ENCODE measurements around the gene HSD17B8. TPM values are rescaled to one million over a fixed set of nuclear protein-coding genes. Genes with fewer than 3 reads are reported as not detected.
A peak's percentile ranks its signal among the peaks of the same experiment; 100 is the strongest.

HSD17B8 gene
- total RNA-seq, 2 experiments from 2014 or later: 11.0 to 13.6 TPM

DNA sequence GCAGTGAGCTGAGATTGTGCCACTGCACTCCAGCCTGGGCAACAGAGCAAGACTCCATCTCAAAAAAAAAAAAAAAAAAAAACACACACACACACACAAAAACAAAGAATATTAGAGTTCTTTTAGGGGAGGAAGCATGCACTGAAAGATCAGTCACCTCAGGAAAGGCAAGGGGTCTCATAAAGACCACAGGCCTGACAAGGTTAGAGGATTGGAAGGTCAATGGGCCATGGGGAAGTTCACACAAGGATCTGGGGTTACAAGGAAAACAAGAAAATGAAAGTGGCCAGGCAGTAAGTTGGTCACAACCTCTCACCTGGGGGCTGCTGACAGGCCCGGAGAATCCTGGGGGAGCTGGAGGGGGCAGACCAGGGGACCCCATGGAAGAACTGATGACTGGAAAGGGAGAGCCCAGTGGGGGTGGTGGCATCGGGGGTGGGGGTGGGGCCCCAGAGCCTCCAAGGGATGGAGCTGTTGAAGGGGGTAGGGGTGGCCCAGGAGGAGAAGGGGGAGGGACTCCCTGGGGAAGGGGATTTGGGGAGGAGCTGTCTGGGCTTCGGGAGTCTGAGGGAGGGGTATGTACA is 5.5 kb upstream of the HSD17B8 start:
- Mint-ChIP-seq H3K27ac (peak overlapping the region; percentile 83), H3K4me3 (peak overlapping the region; percentile 100), H3K27me3 (no peaks in the 10 kb centered on the region), H3K36me3 (ENCODE audit: low read depth) (peaks cover 57% of the 10 kb centered on the region), H3K4me1 (peaks cover 57% of the 10 kb centered on the region), H3K9me3 (no peaks in the 10 kb centered on the region)
- CTCF ChIA-PET: interaction anchor here (0.6 to 2.2 kb wide), 6 partner anchors 9 to 337 kb away, joined by 3 to 10 read pairs (median 4); partner anchors contain the start of gene RING1
- POLR2A ChIA-PET: no interaction called here
- no peak for DNase-seq

DNA sequence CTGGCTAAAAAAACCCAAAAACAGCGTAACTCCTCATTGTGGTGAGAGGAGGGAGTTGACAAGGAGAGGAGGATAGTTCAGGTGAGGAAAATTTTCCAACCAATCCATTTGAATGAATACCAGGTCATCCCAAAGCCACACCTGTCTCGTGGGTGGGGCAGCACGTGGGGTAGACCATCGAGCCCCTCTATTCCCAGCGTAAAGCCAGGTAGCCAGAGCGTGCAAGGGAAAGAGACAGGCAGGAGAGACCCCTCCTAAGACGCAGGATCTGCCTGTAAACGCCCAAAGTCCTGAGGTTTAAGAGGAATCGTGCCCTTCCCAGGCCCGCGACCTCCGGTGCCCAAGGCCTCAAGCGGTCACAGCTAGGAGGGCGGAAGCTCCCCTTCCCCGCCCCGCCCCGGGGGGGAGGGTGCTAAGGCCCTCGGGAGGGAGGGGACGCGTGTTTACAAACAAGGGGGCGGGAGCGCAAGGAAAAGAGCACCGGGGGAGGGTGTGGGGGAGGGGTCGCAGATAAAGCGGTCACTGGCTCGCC is 4.7 kb upstream of the HSD17B8 start:
- ChIA-PET CTCF (interaction anchor here (0.9 to 1.9 kb wide), 3 partner anchors 9 to 75 kb away, joined by 3 to 8 read pairs (median 4); partner anchors contain the start of gene RING1), POLR2A (no interaction called here)
- Mint-ChIP-seq H3K4me1 (peaks cover 62% of the 10 kb centered on the region), H3K27me3 (no peaks in the 10 kb centered on the region), H3K27ac (peak overlapping the region; percentile 74), H3K4me3 (peak overlapping the region; percentile 100), H3K36me3 (ENCODE audit: low read depth) (peaks cover 51% of the 10 kb centered on the region), H3K9me3 (no peaks in the 10 kb centered on the region)
- peak; percentile 79 for DNase-seq

DNA sequence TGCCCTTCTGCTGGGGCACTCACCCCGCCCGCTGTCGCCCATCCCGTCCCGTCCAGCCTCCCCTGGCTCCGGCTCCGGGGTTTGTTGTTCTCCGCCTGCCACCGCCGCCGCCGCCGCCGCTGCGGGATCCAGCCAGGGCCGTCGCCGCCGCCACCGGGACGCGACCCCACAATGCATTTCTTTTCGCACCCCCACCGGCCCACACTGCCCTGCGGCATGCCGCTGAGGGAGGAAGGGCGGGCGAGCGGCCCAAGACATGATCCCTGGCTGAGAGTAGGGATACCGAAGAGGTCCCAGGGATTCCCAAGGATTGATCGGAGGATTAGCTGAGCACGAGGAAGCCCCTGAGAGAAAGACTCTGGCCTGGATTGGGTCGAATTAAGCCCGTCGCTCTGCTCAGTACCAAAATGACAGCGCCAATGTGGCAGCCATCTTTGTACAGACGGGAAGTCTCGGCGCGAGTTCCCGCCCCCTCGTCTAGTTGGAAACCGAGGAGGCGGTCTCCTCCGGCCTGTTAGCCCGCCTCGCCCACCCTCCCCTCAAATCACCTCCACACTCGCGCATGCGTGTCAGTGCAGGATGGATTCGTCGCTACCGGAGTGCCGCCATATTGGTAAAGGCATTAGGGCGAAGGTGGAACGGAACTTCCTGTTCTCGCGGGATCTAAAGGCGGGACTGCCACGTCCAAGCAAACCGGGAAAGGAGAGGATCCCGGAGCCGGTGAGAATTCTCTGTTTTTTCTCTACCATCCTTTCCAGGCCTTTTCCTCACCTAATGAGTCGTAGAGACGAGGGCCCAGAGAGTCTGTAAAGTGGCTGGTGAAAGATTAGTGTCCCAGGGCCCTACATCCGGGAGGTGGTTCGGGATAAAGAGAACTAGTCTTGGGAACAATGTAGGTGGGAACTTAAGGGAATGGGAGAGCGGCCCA is 4.0 kb upstream of the HSD17B8 start, which contains the start of the genes RXRB and SLC39A7:
Gene RXRB, minus strand, starts transcription at position 447 of the 928 bp plus-strand sequence. Its CDS starts 189 bp downstream, at position 258.
Gene SLC39A7, plus strand, starts transcription at position 649 of the 928 bp plus-strand sequence. CDS start 379 bp downstream, outside the sequence.
- ChIA-PET POLR2A (no interaction called here), CTCF (interaction anchor here (1.9 kb wide), 1 partner anchor 8 kb away, joined by 4 read pairs; the partner anchor contains the start of gene RING1)
- H3K27me3 Mint-ChIP-seq: no peaks in the 10 kb centered on the region
- H3K9me3 Mint-ChIP-seq: no peaks in the 10 kb centered on the region
- peaks cover 44% of the 10 kb centered on the region for H3K36me3 Mint-ChIP-seq (ENCODE audit: low read depth)
- peak within 1 kb of the TSS; percentile 100 for H3K4me3 Mint-ChIP-seq
- DNase-seq: peak; percentile 100
- H3K4me1 Mint-ChIP-seq: peaks cover 68% of the 10 kb centered on the region
- H3K27ac Mint-ChIP-seq: peak within 1 kb of the TSS; percentile 99

DNA sequence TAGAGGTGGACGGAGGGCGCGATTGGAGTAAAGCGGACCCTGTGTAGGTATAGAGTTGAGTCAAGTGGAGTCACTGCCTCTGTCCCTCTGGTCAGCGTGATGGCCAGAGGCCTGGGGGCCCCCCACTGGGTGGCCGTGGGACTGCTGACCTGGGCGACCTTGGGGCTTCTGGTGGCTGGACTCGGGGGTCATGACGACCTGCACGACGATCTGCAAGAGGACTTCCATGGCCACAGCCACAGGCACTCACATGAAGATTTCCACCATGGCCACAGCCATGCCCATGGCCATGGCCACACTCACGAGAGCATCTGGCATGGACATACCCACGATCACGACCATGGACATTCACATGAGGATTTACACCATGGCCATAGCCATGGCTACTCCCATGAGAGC is 3.3 kb upstream of the HSD17B8 start:
- CTCF ChIA-PET: interaction anchor here (0.6 kb wide), 1 partner anchor 123 kb away, joined by 3 read pairs; no protein-coding TSS in a partner anchor
- H3K27me3 Mint-ChIP-seq: no peaks in the 10 kb centered on the region
- peaks cover 74% of the 10 kb centered on the region for H3K4me1 Mint-ChIP-seq
- peaks cover 37% of the 10 kb centered on the region for H3K36me3 Mint-ChIP-seq (ENCODE audit: low read depth)
- H3K9me3 Mint-ChIP-seq: no peaks in the 10 kb centered on the region
- DNase-seq: no peak
- peak overlapping the region; percentile 99 for H3K27ac Mint-ChIP-seq
- POLR2A ChIA-PET: interaction anchor here (0.6 kb wide), 1 partner anchor 9 kb away, joined by 3 read pairs; no protein-coding TSS in a partner anchor
- peak overlapping the region; percentile 100 for H3K4me3 Mint-ChIP-seq

DNA sequence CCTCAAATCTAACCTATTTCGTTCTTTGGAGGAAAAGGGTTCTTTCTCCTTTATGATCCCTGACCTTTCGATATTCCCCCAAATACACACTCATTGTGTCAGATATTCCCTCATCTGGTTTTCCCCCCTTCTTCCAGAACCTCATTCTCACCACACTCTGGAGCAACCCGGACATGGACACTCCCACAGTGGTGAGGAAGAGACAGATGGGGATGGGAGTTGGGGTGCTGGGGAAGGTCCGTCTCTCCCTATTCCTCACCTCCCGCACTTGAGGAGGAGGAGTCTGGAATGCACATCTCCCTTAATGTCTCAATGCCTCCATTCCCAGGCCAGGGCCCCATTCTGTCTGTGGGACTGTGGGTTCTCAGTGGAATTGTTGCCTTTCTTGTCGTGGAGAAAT is 2.5 kb upstream of the HSD17B8 start:
- Mint-ChIP-seq H3K4me1 (peaks cover 79% of the 10 kb centered on the region), H3K27me3 (no peaks in the 10 kb centered on the region), H3K9me3 (no peaks in the 10 kb centered on the region), H3K36me3 (ENCODE audit: low read depth) (peaks cover 32% of the 10 kb centered on the region), H3K27ac (peak overlapping the region; percentile 99), H3K4me3 (peak overlapping the region; percentile 100)
- POLR2A ChIA-PET: no interaction called here
- no peak for DNase-seq
- CTCF ChIA-PET: no interaction called here

DNA sequence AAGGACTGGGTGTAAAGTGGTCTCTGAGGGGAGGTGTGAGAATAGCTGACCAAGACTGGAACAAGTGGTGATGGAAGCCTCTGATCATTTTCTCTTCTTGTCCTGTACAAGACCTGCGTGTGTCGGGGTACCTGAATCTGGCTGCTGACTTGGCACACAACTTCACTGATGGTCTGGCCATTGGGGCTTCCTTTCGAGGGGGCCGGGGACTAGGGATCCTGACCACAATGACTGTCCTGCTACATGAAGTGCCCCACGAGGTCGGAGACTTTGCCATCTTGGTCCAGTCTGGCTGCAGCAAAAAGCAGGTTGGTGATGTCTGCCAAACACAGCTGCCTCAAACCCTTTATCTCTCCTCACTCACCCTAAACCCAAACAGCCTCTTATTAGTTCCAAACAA is 1.7 kb upstream of the HSD17B8 start:
- ChIA-PET POLR2A (interaction anchor here (0.6 kb wide), 1 partner anchor 115 kb away, joined by 4 read pairs; no protein-coding TSS in a partner anchor), CTCF (no interaction called here)
- no peak for DNase-seq
- peak overlapping the region; percentile 27 for H3K4me3 Mint-ChIP-seq
- peaks cover 73% of the 10 kb centered on the region for H3K4me1 Mint-ChIP-seq
- no peaks in the 10 kb centered on the region for H3K9me3 Mint-ChIP-seq
- H3K27me3 Mint-ChIP-seq: no peaks in the 10 kb centered on the region
- H3K27ac Mint-ChIP-seq: no peak overlapping the region
- H3K36me3 Mint-ChIP-seq (ENCODE audit: low read depth): peaks cover 32% of the 10 kb centered on the region

DNA sequence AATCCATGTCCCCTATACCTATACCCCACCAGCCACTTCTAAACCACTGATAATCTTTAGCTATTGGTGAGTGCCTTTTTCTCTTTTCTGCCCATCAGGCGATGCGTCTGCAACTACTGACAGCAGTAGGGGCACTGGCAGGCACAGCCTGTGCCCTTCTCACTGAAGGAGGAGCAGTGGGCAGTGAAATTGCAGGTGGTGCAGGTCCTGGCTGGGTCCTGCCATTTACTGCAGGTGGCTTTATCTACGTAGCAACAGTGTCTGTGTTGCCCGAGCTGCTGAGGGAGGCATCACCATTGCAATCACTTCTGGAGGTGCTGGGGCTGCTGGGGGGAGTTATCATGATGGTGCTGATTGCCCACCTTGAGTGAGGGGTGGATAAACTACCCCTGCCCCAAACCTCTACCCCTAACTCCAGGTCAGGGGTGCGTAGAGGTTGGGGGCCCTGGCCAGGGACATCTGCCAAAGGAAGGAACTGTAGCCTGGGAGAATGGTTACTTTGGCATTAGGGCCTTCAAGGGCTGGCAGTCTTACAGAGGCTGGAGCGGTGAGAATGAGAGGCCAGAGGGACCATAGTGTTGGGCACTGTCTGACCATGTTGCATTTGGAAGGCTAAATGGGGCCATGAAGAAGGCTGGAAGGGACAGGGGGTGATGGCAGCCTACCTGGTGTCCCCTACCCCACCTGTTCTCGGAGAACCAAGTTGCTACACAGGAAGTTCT is 851 bp upstream of the HSD17B8 start:
- no peaks in the 10 kb centered on the region for H3K9me3 Mint-ChIP-seq
- ChIA-PET POLR2A (interaction anchor here (0.6 kb wide), 1 partner anchor 115 kb away, joined by 4 read pairs; no protein-coding TSS in a partner anchor), CTCF (interaction anchor here (0.5 kb wide), 1 partner anchor 348 kb away, joined by 3 read pairs; no protein-coding TSS in a partner anchor)
- H3K36me3 Mint-ChIP-seq (ENCODE audit: low read depth): peaks cover 32% of the 10 kb centered on the region
- no peak for DNase-seq
- H3K4me1 Mint-ChIP-seq: peaks cover 65% of the 10 kb centered on the region
- no peaks in the 10 kb centered on the region for H3K27me3 Mint-ChIP-seq
- no peak overlapping the region for H3K27ac Mint-ChIP-seq
- peak overlapping the region; percentile 81 for H3K4me3 Mint-ChIP-seq

DNA sequence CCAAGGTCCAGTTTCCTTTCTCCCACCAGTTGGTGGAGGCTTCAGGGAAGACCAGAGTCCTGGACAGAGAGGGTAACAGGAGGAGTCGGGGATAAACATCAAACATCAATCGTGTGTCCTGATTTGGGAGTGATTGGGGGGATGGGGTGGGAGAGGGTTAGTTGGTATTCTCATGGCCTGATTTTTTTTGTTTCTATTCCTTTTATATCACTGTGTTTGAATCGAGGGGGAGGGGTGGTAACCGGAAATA is 365 bp upstream of the HSD17B8 start:
- Mint-ChIP-seq H3K36me3 (ENCODE audit: low read depth) (peaks cover 33% of the 10 kb centered on the region), H3K27ac (peak overlapping the region; percentile 88), H3K4me3 (peak overlapping the region; percentile 81), H3K27me3 (no peaks in the 10 kb centered on the region), H3K4me1 (peaks cover 65% of the 10 kb centered on the region), H3K9me3 (no peaks in the 10 kb centered on the region)
- CTCF ChIA-PET: no interaction called here
- POLR2A ChIA-PET: no interaction called here
- no peak for DNase-seq

DNA sequence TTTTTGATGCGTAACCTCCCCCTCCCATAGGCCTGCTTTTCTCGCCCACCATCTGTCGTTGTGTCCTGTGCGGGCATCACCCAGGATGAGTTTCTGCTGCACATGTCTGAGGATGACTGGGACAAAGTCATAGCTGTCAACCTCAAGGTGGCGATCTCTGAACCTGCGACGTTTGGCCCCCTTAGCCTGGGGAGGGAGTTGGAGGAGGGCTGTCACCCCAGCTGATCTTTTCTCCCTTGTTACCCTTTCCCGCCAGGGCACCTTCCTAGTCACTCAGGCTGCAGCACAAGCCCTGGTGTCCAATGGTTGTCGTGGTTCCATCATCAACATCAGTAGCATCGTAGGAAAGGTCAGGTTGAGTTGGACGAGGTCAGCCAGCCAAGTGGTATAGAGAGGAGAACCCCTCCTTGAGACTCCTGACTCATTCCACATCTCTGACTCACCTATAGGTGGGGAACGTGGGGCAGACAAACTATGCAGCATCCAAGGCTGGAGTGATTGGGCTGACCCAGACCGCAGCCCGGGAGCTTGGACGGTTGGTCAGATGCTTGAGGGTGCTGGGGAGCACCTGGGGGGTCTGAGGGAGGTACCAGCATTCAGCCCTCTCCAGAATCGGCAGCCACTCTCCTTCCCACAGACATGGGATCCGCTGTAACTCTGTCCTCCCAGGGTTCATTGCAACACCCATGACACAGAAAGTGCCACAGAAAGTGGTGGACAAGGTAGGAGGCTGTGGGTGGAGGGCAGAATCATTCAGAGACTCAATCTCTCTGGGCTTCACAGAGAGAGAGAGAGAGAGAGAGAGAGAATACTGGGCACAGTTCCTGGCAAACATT is 954 bp downstream of the HSD17B8 start:
- H3K27me3 Mint-ChIP-seq: no peaks in the 10 kb centered on the region
- CTCF ChIA-PET: interaction anchor here (0.8 to 1.4 kb wide), 2 partner anchors 43 to 361 kb away, joined by 3 to 4 read pairs; no protein-coding TSS in a partner anchor
- H3K9me3 Mint-ChIP-seq: no peaks in the 10 kb centered on the region
- peaks cover 45% of the 10 kb centered on the region for H3K36me3 Mint-ChIP-seq (ENCODE audit: low read depth)
- POLR2A ChIA-PET: no interaction called here
- peak; percentile 25 for DNase-seq
- peak overlapping the region; percentile 81 for H3K4me3 Mint-ChIP-seq
- peak overlapping the region; percentile 88 for H3K27ac Mint-ChIP-seq
- peaks cover 69% of the 10 kb centered on the region for H3K4me1 Mint-ChIP-seq

DNA sequence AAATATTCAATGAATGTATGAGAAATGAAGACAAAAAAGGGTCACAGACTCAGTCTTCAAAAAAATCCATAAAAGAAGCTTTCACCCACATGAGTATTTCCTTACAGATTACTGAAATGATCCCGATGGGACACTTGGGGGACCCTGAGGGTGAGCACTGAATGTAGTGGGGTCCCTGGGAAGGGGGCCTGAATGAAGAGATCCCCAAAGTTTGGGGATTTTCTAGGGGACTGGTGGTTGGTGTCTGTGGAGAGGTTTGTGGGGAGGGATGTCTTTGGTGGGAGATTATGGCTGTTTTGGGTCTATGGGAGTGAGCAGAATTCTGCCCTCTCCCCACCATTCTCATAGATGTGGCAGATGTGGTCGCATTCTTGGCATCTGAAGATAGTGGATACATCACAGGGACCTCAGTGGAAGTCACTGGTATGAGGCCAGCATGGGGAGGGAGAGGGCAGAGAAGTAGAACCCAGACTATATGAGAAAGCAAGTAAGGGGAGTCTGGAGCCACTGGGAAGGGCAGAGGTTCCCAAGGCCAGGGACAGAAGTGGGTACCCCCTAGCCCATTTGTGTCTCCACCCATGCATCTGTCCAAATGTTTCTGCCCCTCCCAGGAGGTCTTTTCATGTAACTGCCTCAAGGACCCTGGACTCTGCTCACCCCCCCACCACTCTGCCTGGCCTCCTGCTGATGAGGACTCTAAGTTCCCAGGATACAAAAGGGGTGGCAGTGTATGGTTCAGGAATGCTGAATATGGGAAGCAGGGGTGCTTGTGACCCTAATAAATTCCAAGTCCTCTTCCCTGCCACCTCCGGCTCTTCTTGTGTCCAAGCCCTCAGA is 1.8 kb downstream of the HSD17B8 start:
- POLR2A ChIA-PET: no interaction called here

More for the DNA sequence above, 1.8 kb downstream of the HSD17B8 start:
- H3K36me3 Mint-ChIP-seq (ENCODE audit: low read depth): peaks cover 43% of the 10 kb centered on the region
- H3K9me3 Mint-ChIP-seq: no peaks in the 10 kb centered on the region
- DNase-seq: no peak
- H3K4me1 Mint-ChIP-seq: peaks cover 67% of the 10 kb centered on the region
- CTCF ChIA-PET: no interaction called here
- H3K4me3 Mint-ChIP-seq: peak overlapping the region; percentile 81
- H3K27ac Mint-ChIP-seq: peak overlapping the region; percentile 88
- no peaks in the 10 kb centered on the region for H3K27me3 Mint-ChIP-seq
